ENCODE measurements around the gene GNA14. TPM values are rescaled to one million over a fixed set of nuclear protein-coding genes. Genes with fewer than 3 reads are reported as not detected.

GNA14 gene
- polyA plus RNA-seq, 3 donors, result 0.04 TPM; not detected in 2

GRCh38 chr9:77516781-77517180, 131.3 kb downstream of the GNA14 start:
- Mint-ChIP-seq H3K27ac (no peak overlapping the region), H3K9me3 (peaks cover 0 to 3% (median 0%) of the 10 kb centered on the region in 7 donors), H3K4me3 (no peak overlapping the region), H3K27me3 (ENCODE audit: low read depth in 3 of 3) (peaks cover 0 to 4% (median 2%) of the 10 kb centered on the region in 3 donors), H3K4me1 (peaks cover 12% of the 10 kb centered on the region), H3K36me3 (no peaks in the 10 kb centered on the region)
- Histone ChIP-seq H3K27ac (ENCODE audit: low read depth in 1 of 2, low read length in 2 of 2) (no peak overlapping the region), H3K36me3 (replicated peaks in 1 of 2; ENCODE audit: control insufficient read depth in 1 of 2, insufficient read depth in 2 of 2, low read length in 2 of 2) (no peaks in the 10 kb centered on the region), H3K4me3 (replicated peaks in 1 of 3; ENCODE audit: low read depth in 2 of 3, low read length in 3 of 3) (no peak overlapping the region), H2AFZ (ENCODE audit: insufficient read depth, low read depth, low read length, poor library complexity, severe bottlenecking) (no peak overlapping the region), H3K9me3 (replicated peaks in 1 of 2; ENCODE audit: control insufficient read depth in 1 of 2, insufficient read depth in 1 of 2, low read length in 2 of 2) (no peaks in the 10 kb centered on the region), H3K27me3 (ENCODE audit: control insufficient read depth in 2 of 2, insufficient read depth in 2 of 2, low read length in 2 of 2) (no peaks in the 10 kb centered on the region), H3K4me1 (ENCODE audit: control insufficient read depth in 1 of 2, insufficient read depth in 2 of 2, low read length in 2 of 2) (no peaks in the 10 kb centered on the region), H3K4me2 (replicated peaks; ENCODE audit: extremely low read depth, low read length, poor library complexity, severe bottlenecking) (no peak overlapping the region), H3K9ac (ENCODE audit: insufficient read depth, low read length, poor library complexity, severe bottlenecking) (no peak overlapping the region), H4K20me1 (ENCODE audit: insufficient read depth, low read length) (no peaks in the 10 kb centered on the region), H3K79me2 (ENCODE audit: insufficient read depth, low read length) (no peaks in the 10 kb centered on the region)
- intact Hi-C loops (cut with micrococcal nuclease), result no loop called here
- no peak for DNase-seq
- no peak for TF ChIP-seq CTCF (IDR thresholded peaks at IDR 0.05)
- 100% methylated on average over 1 of the region's 6 CpGs for WGBS (ENCODE audit: insufficient coverage)

DNA sequence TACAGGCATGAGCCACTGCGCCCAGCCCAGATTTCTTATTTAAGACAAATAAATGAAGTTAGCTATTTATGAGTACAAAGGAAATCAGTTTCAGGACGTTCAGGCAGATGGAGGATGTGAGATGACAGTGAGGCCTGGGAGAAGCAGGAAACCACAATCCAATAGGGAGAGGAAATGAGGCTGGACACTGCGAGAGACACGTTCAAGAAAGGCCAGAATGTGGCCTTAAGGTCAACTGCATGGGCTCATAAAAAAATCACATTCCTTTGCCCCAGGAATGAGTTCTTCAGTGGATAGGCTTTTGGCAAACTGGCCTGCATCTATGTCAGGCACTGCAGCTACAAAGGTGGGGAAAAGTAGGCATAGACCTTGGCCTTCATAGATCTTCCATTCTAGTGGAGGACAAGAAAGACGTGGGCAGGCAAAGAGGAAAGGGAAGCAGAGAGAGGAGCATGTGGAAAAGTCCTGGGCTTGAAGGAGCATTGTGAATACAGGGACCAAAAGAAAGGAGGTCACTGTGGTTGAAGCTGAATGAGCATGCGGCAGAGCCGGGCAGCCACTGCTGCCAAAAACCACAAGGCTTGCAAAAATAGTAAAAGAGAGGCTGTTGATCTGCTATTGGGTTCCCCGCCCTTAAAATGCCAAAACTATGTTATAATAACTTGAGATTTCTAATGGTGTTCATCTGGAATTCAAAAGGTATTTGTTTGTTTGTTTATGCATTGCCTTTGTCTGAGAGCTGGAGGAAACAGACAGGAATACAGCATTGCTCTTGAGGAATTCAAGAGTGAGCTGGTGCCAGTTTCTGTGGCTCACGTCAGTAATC, 133.0 kb downstream of the GNA14 start:
- Mint-ChIP-seq H3K27ac (no peak overlapping the region), H3K4me3 (no peak overlapping the region), H3K9me3 (peaks cover 0 to 3% (median 0%) of the 10 kb centered on the region in 7 donors), H3K4me1 (peaks cover 12% of the 10 kb centered on the region), H3K27me3 (ENCODE audit: low read depth in 3 of 3) (peaks cover 0 to 6% (median 2%) of the 10 kb centered on the region in 3 donors), H3K36me3 (no peaks in the 10 kb centered on the region)
- no peak for TF ChIP-seq CTCF (IDR thresholded peaks at IDR 0.05)
- no peaks in the 10 kb centered on the region for H3K9me3 ChIP-seq (replicated peaks in 1 of 2; ENCODE audit: control insufficient read depth in 1 of 2, insufficient read depth in 1 of 2, low read length in 2 of 2)
- H3K4me3 ChIP-seq (replicated peaks in 1 of 3; ENCODE audit: low read depth in 2 of 3, low read length in 3 of 3), result no peak overlapping the region
- WGBS (ENCODE audit: insufficient coverage), result 0% methylated on average over 5 of the region's 9 CpGs
- no peak overlapping the region for H2AFZ ChIP-seq (ENCODE audit: insufficient read depth, low read depth, low read length, poor library complexity, severe bottlenecking)
- H3K27ac ChIP-seq (ENCODE audit: low read depth in 1 of 2, low read length in 2 of 2), result no peak overlapping the region
- H3K36me3 ChIP-seq (replicated peaks in 1 of 2; ENCODE audit: control insufficient read depth in 1 of 2, insufficient read depth in 2 of 2, low read length in 2 of 2), result no peaks in the 10 kb centered on the region
- H3K79me2 ChIP-seq (ENCODE audit: insufficient read depth, low read length), result no peaks in the 10 kb centered on the region
- no peaks in the 10 kb centered on the region for H3K4me1 ChIP-seq (ENCODE audit: control insufficient read depth in 1 of 2, insufficient read depth in 2 of 2, low read length in 2 of 2)
- no peaks in the 10 kb centered on the region for H3K27me3 ChIP-seq (ENCODE audit: control insufficient read depth in 2 of 2, insufficient read depth in 2 of 2, low read length in 2 of 2)
- DNase-seq, result no peak
- no peak overlapping the region for H3K9ac ChIP-seq (ENCODE audit: insufficient read depth, low read length, poor library complexity, severe bottlenecking)
- H4K20me1 ChIP-seq (ENCODE audit: insufficient read depth, low read length), result no peaks in the 10 kb centered on the region
- H3K4me2 ChIP-seq (replicated peaks; ENCODE audit: extremely low read depth, low read length, poor library complexity, severe bottlenecking), result no peak overlapping the region
- intact Hi-C loops (cut with micrococcal nuclease), result no loop called here
